ENCODE data around the gene SPRN.
"Not testable (repeated sequence)": the region's sequence is repeated elsewhere in the genome, so short reads cannot be mapped to it uniquely, and the experiment has no call there.

GRCh38 chr10:133469205-133469604, 44.8 kb upstream of the SPRN start:
- not testable (repeated sequence) for TF ChIP-seq EZH2 (optimal IDR thresholded peaks at IDR 0.05; ENCODE audit: low read depth, low read length); CTCF (IDR thresholded peaks at IDR 0.05; ENCODE audit: low read length)
